GM12864 (cell line): Measurements from ENCODE around the gene NOS1.

Source experiments
- DNase-seq: peaks from one replicate; pipeline ENCODE4 v3.0.0-alpha.2; 2011; ENCODE audit warnings: low read depth
- H3K4me3 ChIP-seq: 2 replicates; pipeline ENCODE4 v1.5.1; 2011; ENCODE audit warnings: mild to moderate bottlenecking, low read depth, low read length, control low read depth
- TF ChIP-seq, protein P1 (sequence below): IDR thresholded peaks from 2 replicates; pipeline ENCODE4 v1.5.1; 2011; ENCODE audit warnings: low read depth, mild to moderate bottlenecking, moderate library complexity, low read length, control low read depth, inconsistent platforms; ENCODE audit errors: missing control alignments

NOS1 gene

DNA sequence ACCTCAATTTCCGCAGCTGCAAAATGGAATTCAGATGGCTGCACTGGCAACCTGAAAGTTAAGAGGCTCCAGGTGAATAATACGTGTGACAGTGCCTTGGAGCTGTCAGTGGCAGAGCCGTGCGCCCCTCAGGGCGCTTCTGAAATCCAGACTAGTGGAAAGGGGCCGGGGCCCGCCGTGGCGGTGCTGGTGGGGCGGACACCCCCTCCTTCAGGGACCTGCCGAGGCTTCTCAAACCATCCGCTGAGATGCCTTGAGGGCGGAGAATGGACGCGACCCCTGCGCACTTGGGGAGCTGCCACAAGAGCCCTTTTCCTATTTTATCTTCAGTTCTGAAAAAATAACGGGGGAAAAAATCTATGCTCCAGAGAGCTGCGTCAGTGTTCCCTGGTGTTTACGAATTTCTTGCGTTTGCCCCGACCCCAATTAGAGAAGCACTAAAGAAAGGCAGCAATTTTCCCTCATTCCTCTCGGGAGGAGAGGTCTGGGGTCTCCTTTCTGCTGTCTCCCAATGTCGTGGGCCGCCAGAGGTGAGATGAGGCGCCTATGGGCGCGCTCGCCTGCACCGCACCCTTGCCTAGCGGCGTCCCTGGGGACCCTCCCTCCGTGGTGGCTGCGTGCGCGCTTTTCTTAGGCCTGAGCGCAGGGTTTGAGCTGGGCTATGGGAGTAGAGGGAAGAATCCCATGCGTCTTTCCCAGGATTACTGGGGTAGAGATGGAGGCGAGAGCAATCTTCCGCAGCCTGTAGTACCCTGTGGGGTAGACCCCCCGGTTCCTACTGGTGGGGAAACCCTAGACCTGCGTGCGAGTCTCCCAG, 2.2 kb downstream of the NOS1 start:
- TF ChIP-seq, protein P1, sequence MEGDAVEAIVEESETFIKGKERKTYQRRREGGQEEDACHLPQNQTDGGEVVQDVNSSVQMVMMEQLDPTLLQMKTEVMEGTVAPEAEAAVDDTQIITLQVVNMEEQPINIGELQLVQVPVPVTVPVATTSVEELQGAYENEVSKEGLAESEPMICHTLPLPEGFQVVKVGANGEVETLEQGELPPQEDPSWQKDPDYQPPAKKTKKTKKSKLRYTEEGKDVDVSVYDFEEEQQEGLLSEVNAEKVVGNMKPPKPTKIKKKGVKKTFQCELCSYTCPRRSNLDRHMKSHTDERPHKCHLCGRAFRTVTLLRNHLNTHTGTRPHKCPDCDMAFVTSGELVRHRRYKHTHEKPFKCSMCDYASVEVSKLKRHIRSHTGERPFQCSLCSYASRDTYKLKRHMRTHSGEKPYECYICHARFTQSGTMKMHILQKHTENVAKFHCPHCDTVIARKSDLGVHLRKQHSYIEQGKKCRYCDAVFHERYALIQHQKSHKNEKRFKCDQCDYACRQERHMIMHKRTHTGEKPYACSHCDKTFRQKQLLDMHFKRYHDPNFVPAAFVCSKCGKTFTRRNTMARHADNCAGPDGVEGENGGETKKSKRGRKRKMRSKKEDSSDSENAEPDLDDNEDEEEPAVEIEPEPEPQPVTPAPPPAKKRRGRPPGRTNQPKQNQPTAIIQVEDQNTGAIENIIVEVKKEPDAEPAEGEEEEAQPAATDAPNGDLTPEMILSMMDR = no peak
- DNase-seq = no peak
- no peak overlapping the region for H3K4me3 ChIP-seq

DNA sequence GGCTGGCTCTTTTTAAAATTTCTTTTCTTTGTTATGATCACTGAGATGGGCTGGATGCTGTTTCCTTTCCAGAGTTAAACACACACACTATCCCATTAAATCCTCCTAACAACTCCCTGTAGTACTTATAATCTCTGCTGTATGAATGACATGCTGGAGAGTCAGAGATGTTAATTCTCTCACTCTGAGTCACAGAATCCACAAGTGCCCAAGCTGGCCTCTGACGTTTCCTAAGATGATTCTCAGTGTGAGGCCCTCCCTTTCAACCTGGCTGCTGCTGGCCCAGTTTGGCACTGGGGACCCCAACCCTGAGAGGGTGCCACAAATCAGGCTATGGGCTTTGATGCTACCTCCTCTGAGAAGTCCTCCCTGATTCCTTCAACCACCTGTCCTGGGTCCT, 5.4 kb downstream of the NOS1 start:
- TF ChIP-seq, protein P1 = no peak
- DNase-seq = no peak

DNA sequence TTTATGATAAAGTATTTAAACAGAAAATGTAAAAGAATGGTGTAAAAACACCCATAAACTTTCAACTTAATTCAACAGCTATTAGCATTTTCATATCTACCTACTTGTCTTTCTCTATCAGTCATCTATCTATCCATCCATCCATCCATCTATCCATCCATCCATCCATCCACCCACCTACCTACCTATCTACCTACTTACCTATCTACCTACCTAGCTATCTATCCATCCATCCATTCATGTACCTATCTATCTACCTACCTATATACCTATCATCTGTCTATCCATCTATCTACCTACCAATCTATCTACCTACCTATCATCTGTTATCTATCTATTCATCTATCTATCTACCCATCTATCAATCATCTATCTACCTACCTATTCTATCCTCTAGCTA, 8.5 kb downstream of the NOS1 start:
- TF ChIP-seq, protein P1 = no peak
- H3K4me3 ChIP-seq = no peak overlapping the region
- no peak for DNase-seq

More for the DNA sequence above, 5.4 kb downstream of the NOS1 start:
- no peak overlapping the region for H3K4me3 ChIP-seq

DNA sequence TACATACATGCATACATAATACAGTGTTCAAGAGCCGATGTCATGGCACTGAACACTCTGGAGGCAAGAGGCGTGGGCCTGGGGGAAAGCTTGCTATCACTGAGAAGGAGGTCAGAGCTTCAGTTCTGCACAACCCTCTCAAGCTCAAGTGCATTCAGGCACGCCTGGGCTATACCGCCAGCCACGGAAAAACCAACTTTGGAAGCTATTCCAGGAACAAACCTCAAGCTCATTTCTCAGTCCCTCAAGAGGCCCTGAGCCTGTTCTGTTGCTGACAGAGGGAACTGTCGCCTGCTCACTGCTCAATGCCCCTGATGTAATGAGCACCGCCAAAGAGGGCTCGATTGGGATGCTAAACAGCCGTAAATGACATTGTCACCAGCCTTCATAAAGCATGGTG, 9.2 kb downstream of the NOS1 start:
- no peak overlapping the region for H3K4me3 ChIP-seq
- TF ChIP-seq, protein P1 = no peak
- DNase-seq = no peak

DNA sequence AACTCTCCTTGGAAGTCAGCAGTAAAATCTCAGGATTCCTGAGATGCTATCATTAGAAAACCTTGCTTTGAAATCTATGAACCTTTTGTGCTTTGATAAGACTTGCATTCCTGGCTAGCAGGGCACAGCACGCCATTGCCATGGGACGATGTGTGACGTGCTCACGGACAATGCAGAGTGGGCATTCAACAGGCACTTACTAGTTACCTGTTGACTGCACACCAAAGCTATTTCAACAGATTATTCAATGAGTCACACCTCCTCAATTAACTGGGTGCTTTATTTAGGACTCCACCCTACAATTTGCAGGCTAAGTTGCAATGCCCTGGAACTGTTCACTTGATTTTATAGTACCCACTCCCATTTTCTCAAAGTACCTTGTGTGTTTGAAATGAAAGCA, 11.3 kb downstream of the NOS1 start:
- TF ChIP-seq, protein P1 = no peak
- H3K4me3 ChIP-seq = no peak overlapping the region
- no peak for DNase-seq

DNA sequence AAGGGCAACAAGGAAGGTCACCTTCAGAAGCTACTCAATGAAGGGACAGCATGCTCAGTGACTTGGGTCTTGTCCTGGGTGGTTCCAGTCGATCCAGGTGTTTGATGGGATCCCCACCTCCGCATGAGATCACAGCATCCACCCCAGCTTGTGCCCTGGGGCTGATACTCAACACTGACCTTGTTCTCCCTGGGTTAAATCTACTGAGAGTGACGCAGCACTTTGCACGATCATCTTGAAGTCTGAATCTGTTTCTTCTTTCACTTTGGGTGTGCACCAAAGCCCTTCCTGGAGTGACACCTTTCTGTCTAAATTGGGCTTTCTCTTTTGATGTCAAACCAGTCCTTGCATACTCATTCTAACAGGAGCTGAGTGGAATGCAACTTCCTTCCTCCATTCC, 13.8 kb downstream of the NOS1 start:
- no peak for DNase-seq
- H3K4me3 ChIP-seq = no peak overlapping the region
- TF ChIP-seq, protein P1 = no peak

DNA sequence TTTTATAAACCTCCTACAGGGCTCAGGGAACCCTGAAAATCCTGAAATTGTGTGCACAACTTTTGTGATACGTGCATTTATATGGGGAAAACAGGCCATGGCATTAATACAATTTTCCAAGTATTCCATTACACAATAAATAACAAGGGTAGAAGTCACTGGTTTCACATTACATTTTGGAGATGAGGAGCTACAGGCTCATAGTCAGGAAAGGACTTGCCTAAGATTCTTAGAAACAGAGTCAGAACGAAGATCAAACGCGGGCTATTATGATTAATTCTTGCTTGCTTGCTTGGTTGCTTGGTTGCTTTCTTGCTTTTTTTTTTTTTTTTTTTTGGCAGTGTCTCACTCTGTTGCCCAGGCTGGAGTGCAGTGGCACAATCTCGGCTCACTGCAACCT, 16.7 kb downstream of the NOS1 start:
- TF ChIP-seq, protein P1 = no peak
- no peak for DNase-seq
- no peak overlapping the region for H3K4me3 ChIP-seq
